ENCODE results near the gene PGGT1B.

DNA sequence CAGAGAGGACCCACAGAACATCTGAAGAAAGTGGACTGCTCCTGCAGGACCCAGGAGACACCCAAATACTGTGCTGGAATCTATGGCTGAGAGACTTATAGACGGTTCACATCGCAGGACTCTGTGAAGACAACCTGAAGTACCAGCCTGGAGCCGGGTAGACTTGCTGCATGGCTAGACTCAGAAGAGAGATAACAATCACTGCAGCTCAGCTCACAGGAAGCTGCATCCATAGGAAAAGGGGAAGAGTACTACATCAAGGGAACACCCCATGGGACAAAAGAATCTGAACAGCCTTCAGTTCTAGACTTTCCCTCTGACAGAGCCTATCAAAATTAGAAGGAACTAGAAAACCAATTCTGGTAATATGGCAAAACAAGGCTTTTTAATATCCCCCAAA, 66.5 kb downstream of the PGGT1B start:
- TF ChIP-seq, protein P1, sequence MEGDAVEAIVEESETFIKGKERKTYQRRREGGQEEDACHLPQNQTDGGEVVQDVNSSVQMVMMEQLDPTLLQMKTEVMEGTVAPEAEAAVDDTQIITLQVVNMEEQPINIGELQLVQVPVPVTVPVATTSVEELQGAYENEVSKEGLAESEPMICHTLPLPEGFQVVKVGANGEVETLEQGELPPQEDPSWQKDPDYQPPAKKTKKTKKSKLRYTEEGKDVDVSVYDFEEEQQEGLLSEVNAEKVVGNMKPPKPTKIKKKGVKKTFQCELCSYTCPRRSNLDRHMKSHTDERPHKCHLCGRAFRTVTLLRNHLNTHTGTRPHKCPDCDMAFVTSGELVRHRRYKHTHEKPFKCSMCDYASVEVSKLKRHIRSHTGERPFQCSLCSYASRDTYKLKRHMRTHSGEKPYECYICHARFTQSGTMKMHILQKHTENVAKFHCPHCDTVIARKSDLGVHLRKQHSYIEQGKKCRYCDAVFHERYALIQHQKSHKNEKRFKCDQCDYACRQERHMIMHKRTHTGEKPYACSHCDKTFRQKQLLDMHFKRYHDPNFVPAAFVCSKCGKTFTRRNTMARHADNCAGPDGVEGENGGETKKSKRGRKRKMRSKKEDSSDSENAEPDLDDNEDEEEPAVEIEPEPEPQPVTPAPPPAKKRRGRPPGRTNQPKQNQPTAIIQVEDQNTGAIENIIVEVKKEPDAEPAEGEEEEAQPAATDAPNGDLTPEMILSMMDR (conservative IDR thresholded peaks at IDR 0.05), result no peak
- no peak for TF ChIP-seq EZH2 (IDR thresholded peaks at IDR 0.05; ENCODE audit: low read depth)
